ENCODE results near the gene PCLAF.

DNA sequence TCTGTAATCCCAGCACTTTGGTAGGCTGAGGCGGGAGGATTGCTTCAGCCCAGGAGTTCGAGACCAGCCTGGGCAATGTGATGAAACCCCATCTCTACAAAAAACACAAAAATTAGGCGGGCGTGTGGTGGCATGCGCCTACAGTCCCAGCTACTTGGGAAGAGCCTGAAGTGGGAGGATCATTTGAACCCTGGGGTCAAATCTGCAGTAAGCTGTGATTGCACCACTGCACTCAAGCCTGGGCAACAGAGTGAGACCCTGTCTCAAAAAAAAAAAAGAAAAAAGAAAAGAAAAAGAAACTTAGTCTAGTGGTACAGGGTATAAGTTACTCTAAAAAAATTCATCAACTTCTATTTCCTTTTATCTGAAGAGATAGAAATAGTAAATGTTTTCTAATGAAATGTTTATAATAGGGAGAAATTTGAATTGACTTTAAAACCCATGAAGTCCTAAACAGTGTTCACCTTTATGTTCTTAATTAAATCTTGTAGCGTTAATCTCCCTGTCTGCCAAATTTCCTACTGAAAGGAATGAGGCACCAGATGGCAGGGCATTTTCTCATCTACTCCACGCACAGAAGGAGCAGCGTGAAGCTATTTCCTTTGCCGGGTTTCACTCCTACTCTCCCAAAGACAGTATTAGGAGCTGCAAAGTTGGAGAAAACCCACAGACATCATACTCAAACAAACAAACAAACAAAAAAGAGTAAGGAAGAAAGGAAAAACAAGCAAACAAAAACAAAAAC lies 1.9 kb downstream of the PCLAF start:
- TF ChIP-seq, protein P1, sequence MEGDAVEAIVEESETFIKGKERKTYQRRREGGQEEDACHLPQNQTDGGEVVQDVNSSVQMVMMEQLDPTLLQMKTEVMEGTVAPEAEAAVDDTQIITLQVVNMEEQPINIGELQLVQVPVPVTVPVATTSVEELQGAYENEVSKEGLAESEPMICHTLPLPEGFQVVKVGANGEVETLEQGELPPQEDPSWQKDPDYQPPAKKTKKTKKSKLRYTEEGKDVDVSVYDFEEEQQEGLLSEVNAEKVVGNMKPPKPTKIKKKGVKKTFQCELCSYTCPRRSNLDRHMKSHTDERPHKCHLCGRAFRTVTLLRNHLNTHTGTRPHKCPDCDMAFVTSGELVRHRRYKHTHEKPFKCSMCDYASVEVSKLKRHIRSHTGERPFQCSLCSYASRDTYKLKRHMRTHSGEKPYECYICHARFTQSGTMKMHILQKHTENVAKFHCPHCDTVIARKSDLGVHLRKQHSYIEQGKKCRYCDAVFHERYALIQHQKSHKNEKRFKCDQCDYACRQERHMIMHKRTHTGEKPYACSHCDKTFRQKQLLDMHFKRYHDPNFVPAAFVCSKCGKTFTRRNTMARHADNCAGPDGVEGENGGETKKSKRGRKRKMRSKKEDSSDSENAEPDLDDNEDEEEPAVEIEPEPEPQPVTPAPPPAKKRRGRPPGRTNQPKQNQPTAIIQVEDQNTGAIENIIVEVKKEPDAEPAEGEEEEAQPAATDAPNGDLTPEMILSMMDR (optimal IDR thresholded peaks at IDR 0.05 in 1 of 3, IDR thresholded peaks at IDR 0.05 in 1 of 3, conservative IDR thresholded peaks at IDR 0.05 in 1 of 3; ENCODE audit: extremely low read depth in 1 of 3, insufficient read depth in 2 of 3, low read length in 3 of 3), result no peak
- no peak for TF ChIP-seq EZH2 (IDR thresholded peaks at IDR 0.05; ENCODE audit: low read length)

Data from keratinocyte (primary cell).